Thyroid gland (tissue), 4 donors: ENCODE measurements around the gene PANK3.

Experiments
- CTCF ChIP-seq, 6 experiments: fragments of 200-600 bp in 3 of 6; fragments of 450-650 bp in 3 of 6; sonication (generic) in 3 of 6; IDR thresholded peaks; one replicate each; pipeline ENCODE4 v1.5.1; 2016 to 2019; ENCODE audit warnings: antibody characterized with exemption in 6 of 6, mild to moderate bottlenecking in 2 of 6, inconsistent platforms in 1 of 6, moderate library complexity in 1 of 6
- POLR2A ChIP-seq, 2 donors: fragments of 450-650 bp; IDR thresholded peaks; one replicate each; pipeline ENCODE4 v1.6.1; 2017; ENCODE audit warnings: antibody characterized with exemption in 2 of 2, mild to moderate bottlenecking in 2 of 2, moderate library complexity in 1 of 2

- no peak for TF ChIP-seq CTCF (IDR thresholded peaks at IDR 0.05)
- no peak for TF ChIP-seq POLR2A (IDR thresholded peaks at IDR 0.05)
Observed at GRCh38 chr5:168578006-168578405, 1.2 kb downstream of the PANK3 start.
